C4-2B (cell line): Measurements from ENCODE around the gene OSBPL8.

Experiments used
- CTCF ChIP-seq: fragments of 450-650 bp; conservative IDR thresholded peaks from 2 replicates; pipeline ENCODE4 v1.5.1; 2017; ENCODE audit warnings: mild to moderate bottlenecking
- ZFX ChIP-seq: fragments of 450-650 bp; IDR thresholded peaks from 2 replicates; pipeline ENCODE4 v1.6.1; 2017

GRCh38 chr12:76533331-76533730 is 26.2 kb downstream of the OSBPL8 start:
- TF ChIP-seq CTCF (no peak), ZFX (no peak)
